ENCODE data around the gene MATCAP1.

Gene MATCAP1

GRCh38 chr16:67158637-67159600 lies 24.8 kb downstream of the MATCAP1 start:
- Histone ChIP-seq H3K9ac (peak overlapping the region; percentile 65; the same call in 1 of the 2 replicates), H3K4me1 (ENCODE audit: low read depth, poor library complexity, severe bottlenecking) (peaks cover 21% of the 10 kb centered on the region), H3K4me3 (IDR thresholded peaks at IDR 0.05; ENCODE audit: insufficient read depth, low read depth, low read length) (no peak overlapping the region), H3K27ac (peak overlapping the region; percentile 64), H3K27me3 (ENCODE audit: insufficient read depth, low read depth) (no peaks in the 10 kb centered on the region), H3K79me2 (ENCODE audit: insufficient read depth, low read depth) (no peaks in the 10 kb centered on the region), H3K36me3 (ENCODE audit: insufficient read depth) (no peaks in the 10 kb centered on the region), H3K4me2 (peak overlapping the region; percentile 98), H2AFZ (ENCODE audit: low read depth) (peak overlapping the region; percentile 86), H4K20me1 (ENCODE audit: insufficient read depth) (no peaks in the 10 kb centered on the region)
- no peak for TF ChIP-seq CTCF (conservative IDR thresholded peaks at IDR 0.05; ENCODE audit: low read depth, low read length)

- H3K79me2 ChIP-seq (ENCODE audit: insufficient read depth, low read depth): no peaks in the 10 kb centered on the region
- H2AFZ ChIP-seq (ENCODE audit: low read depth): no peak overlapping the region
- peaks cover 20% of the 10 kb centered on the region for H3K4me1 ChIP-seq (ENCODE audit: low read depth, poor library complexity, severe bottlenecking)
- H3K4me2 ChIP-seq: peak overlapping the region; percentile 98
- peak overlapping the region; percentile 64; the same call in 1 of the 2 replicates for H3K27ac ChIP-seq
- H4K20me1 ChIP-seq (ENCODE audit: insufficient read depth): no peaks in the 10 kb centered on the region
- H3K9ac ChIP-seq: no peak overlapping the region; the same call in 1 of the 2 replicates
- H3K36me3 ChIP-seq (ENCODE audit: insufficient read depth): no peaks in the 10 kb centered on the region
- no peak for TF ChIP-seq CTCF (conservative IDR thresholded peaks at IDR 0.05; ENCODE audit: low read depth, low read length)
- no peaks in the 10 kb centered on the region for H3K27me3 ChIP-seq (ENCODE audit: insufficient read depth, low read depth)
- no peak overlapping the region for H3K4me3 ChIP-seq (IDR thresholded peaks at IDR 0.05; ENCODE audit: insufficient read depth, low read depth, low read length)
Measured at GRCh38 chr16:67157892-67158635, 25.7 kb downstream of the MATCAP1 start.

GRCh38 chr16:67157106-67157748 lies 26.5 kb downstream of the MATCAP1 start:
- no peaks in the 10 kb centered on the region for H3K27me3 ChIP-seq (ENCODE audit: insufficient read depth, low read depth)

More at GRCh38 chr16:67157106-67157748, 26.5 kb downstream of the MATCAP1 start:
- Histone ChIP-seq H3K4me2 (no peak overlapping the region), H3K36me3 (ENCODE audit: insufficient read depth) (no peaks in the 10 kb centered on the region), H3K4me3 (IDR thresholded peaks at IDR 0.05; ENCODE audit: insufficient read depth, low read depth, low read length) (no peak overlapping the region), H3K27ac (no peak overlapping the region), H4K20me1 (ENCODE audit: insufficient read depth) (no peaks in the 10 kb centered on the region), H3K79me2 (ENCODE audit: insufficient read depth, low read depth) (no peaks in the 10 kb centered on the region), H2AFZ (ENCODE audit: low read depth) (no peak overlapping the region), H3K9ac (no peak overlapping the region), H3K4me1 (ENCODE audit: low read depth, poor library complexity, severe bottlenecking) (peaks cover 20% of the 10 kb centered on the region)
- TF ChIP-seq CTCF (conservative IDR thresholded peaks at IDR 0.05; ENCODE audit: low read depth, low read length): no peak

Measured in KMS-11 (cell line).